ENCODE data around the gene ABHD3. TPM values are rescaled to one million over a fixed set of nuclear protein-coding genes. Genes with fewer than 3 reads are reported as not detected.
"Not testable (repeated sequence)": the region's sequence is repeated elsewhere in the genome, so short reads cannot be mapped to it uniquely, and the experiment has no call there.

Gene ABHD3
- total and polyA plus RNA-seq, 11 donors = 2.1 to 15.6 (median 4.8) TPM

DNA sequence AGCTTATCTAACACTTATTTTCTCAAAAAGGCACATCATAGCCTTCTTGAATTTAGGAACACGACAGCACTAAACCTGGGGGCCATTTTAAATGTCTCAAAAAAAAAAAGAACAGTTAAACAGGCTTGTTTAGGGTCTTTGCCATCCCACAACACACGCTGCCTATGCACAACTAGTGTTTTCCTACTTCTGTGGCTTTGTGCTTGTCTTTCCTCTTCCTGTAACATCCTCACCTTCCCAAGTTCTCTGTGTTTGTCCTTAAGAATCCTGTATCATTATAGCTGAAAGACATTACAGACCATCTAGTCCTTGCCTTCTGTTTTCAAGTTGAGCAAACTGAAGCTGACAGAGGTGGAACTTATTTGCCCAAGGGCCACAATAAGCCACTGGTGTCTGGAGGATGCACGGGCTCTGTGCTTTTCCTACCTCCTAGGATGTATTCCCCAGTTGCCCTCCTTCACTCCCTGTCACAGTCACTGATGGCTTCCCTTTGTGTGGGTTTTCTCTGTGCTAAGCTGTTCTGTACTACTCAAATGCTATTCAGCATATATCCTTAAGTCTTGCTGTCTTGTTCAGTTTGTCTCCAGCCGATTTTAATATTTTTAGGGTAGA, 69.9 kb downstream of the ABHD3 start:
- ATAC-seq (no peak), DNase-seq (no peak)
- no peaks in the 10 kb centered on the region for H3K27me3 ChIP-seq
- no peak for TF ChIP-seq CTCF (IDR thresholded peaks at IDR 0.05)
- TF ChIP-seq POLR2A (IDR thresholded peaks at IDR 0.05) = no peak
- 83 to 89% (median 87%) methylated on average over 4 of the region's 4 CpGs for WGBS, 4 donors
- H3K9me3 ChIP-seq = no peaks in the 10 kb centered on the region
- no peak overlapping the region for H3K27ac ChIP-seq
- peaks cover 0 to 43% (median 27%) of the 10 kb centered on the region in 9 donors for H3K36me3 ChIP-seq
- no peak overlapping the region for H3K4me3 ChIP-seq
- intact Hi-C loops (cut with DNase I) = loop anchor here in 1 of 10 donors (10.0 kb wide), 1 partner anchor 50 kb away; no protein-coding TSS in a partner anchor
- no peaks in the 10 kb centered on the region for H3K4me1 ChIP-seq

DNA sequence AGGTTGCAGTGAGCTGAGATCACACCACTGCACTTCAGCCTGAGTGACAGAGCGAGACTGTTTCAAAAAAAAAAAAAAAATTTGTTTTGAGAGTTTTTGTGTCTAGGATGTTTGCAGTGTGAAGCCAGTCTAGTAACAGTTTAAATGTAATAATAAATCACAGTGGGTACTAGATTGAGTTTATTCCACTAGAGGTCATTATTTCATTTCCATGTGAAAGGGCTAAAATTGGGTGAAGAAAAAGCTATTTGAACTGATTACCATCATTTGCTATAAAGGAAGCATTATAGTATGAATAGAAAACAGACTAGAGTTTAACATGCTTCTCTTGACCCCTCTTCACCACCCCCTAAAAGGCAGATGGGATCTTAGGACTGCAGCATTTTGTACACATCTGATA, 72.2 kb downstream of the ABHD3 start:
- intact Hi-C loops (cut with DNase I) = loop anchor here in 1 of 10 donors (10.0 kb wide), 1 partner anchor 52 kb away; no protein-coding TSS in a partner anchor
- 89 to 100% (median 96%) methylated on average over 1 of the region's 1 CpG for WGBS, 4 donors

GRCh38 chr18:21629089-21629832, 75.3 kb downstream of the ABHD3 start:
- no peaks in the 10 kb centered on the region for H3K27me3 ChIP-seq
- intact Hi-C loops (cut with DNase I) = no loop called here
- WGBS, 4 donors = 77 to 84% (median 82%) methylated on average over 9 of the region's 9 CpGs
- no peak for ATAC-seq
- no peak overlapping the region for H3K4me3 ChIP-seq
- peaks cover 0 to 4% (median 0%) of the 10 kb centered on the region in 12 donors for H3K4me1 ChIP-seq
- no peaks in the 10 kb centered on the region for H3K9me3 ChIP-seq
- no peak overlapping the region for H3K27ac ChIP-seq
- DNase-seq = no peak
- H3K36me3 ChIP-seq = peaks cover 0 to 94% (median 79%) of the 10 kb centered on the region in 9 donors
- no peak for TF ChIP-seq CTCF (IDR thresholded peaks at IDR 0.05)
- TF ChIP-seq POLR2A (IDR thresholded peaks at IDR 0.05) = no peak

More for the DNA sequence above, 72.2 kb downstream of the ABHD3 start:
- no peak overlapping the region for H3K4me3 ChIP-seq
- ATAC-seq (no peak), DNase-seq (no peak)
- H3K9me3 ChIP-seq = no peaks in the 10 kb centered on the region
- no peaks in the 10 kb centered on the region for H3K27me3 ChIP-seq
- peaks cover 0 to 4% (median 0%) of the 10 kb centered on the region in 12 donors for H3K4me1 ChIP-seq
- no peak overlapping the region for H3K27ac ChIP-seq
- TF ChIP-seq CTCF (IDR thresholded peaks at IDR 0.05) (peak in 1 of 12 donors; percentile 8), POLR2A (IDR thresholded peaks at IDR 0.05) (no peak)
- H3K36me3 ChIP-seq = peaks cover 0 to 64% (median 48%) of the 10 kb centered on the region in 9 donors

- H3K27ac ChIP-seq = peak overlapping the region in 2 of 12 donors; percentile 7 to 41
- peaks cover 0 to 71% (median 47%) of the 10 kb centered on the region in 9 donors for H3K36me3 ChIP-seq
- whole genome bisulfite sequencing, 4 donors = 71 to 74% (median 73%) methylated on average over 9 of the region's 9 CpGs
- H3K9me3 ChIP-seq; intact Hi-C loops (cut with DNase I); H3K27me3 ChIP-seq; H3K4me3 ChIP-seq: not testable (repeated sequence)
- DNase-seq = peak in 1 of 5 donors; percentile 41
- ATAC-seq = peak in 3 of 4 donors; percentile 33 to 69 (median 56)
- peaks cover 0 to 11% (median 0%) of the 10 kb centered on the region in 12 donors for H3K4me1 ChIP-seq
These were observed 82.9 kb downstream of the ABHD3 start for GRCh38 chr18:21621640-21622039.

All from heart left ventricle (tissue), 16 donors.